GM18519 (cell line): ENCODE measurements around the gene CLASP1.
"Not testable (repeated sequence)": the region's sequence is repeated elsewhere in the genome, so short reads cannot be mapped to it uniquely, and the experiment has no call there.

Experiments
- ATAC-seq: cut with Tn5 transposase; IDR thresholded peaks from one replicate; pipeline ENCODE4 v1.9.1; 2021; ENCODE audit warnings: mild to moderate bottlenecking, moderate library complexity; ENCODE audit not compliant: unreplicated experiment, low FRiP score

CLASP1 gene

GRCh38 chr2:121442889-121443288, 206.4 kb downstream of the CLASP1 start:
- no peak for ATAC-seq

- not testable (repeated sequence) for ATAC-seq
Observed at GRCh38 chr2:121438290-121438689, 211.0 kb downstream of the CLASP1 start.

- ATAC-seq = no peak
Observed at GRCh38 chr2:121436918-121437317, 212.3 kb downstream of the CLASP1 start.

- no peak for ATAC-seq
Observed at GRCh38 chr2:121435790-121436189, 213.5 kb downstream of the CLASP1 start.

GRCh38 chr2:121431214-121431613, 218.0 kb downstream of the CLASP1 start:
- no peak for ATAC-seq

- no peak for ATAC-seq
Observed at GRCh38 chr2:121429927-121430520, 219.2 kb downstream of the CLASP1 start.

GRCh38 chr2:121429119-121429903, 220.0 kb downstream of the CLASP1 start:
- no peak for ATAC-seq

- ATAC-seq = no peak
Observed at GRCh38 chr2:121427187-121427689, 222.0 kb downstream of the CLASP1 start.

- ATAC-seq = no peak
Observed at GRCh38 chr2:121420486-121420885, 228.8 kb downstream of the CLASP1 start.

- ATAC-seq = no peak
Observed at GRCh38 chr2:121419081-121419699, 230.1 kb downstream of the CLASP1 start.

GRCh38 chr2:121418494-121419058, 230.7 kb downstream of the CLASP1 start:
- no peak for ATAC-seq

- ATAC-seq = no peak
Observed at GRCh38 chr2:121417826-121418225, 231.4 kb downstream of the CLASP1 start.

- no peak for ATAC-seq
Observed at GRCh38 chr2:121415727-121416126, 233.5 kb downstream of the CLASP1 start.

- no peak for ATAC-seq
Observed at GRCh38 chr2:121412349-121412748, 236.9 kb downstream of the CLASP1 start.

GRCh38 chr2:121409966-121410365, 239.3 kb downstream of the CLASP1 start:
- no peak for ATAC-seq

- no peak for ATAC-seq
Observed at GRCh38 chr2:121409388-121409787, 239.9 kb downstream of the CLASP1 start.

- ATAC-seq = no peak
Observed at GRCh38 chr2:121408641-121409040, 240.6 kb downstream of the CLASP1 start.

- ATAC-seq = no peak
Observed at GRCh38 chr2:121405233-121405632, 244.0 kb downstream of the CLASP1 start.

GRCh38 chr2:121400201-121400600, 249.1 kb downstream of the CLASP1 start:
- no peak for ATAC-seq

GRCh38 chr2:121398853-121399252, 250.4 kb downstream of the CLASP1 start:
- no peak for ATAC-seq

GRCh38 chr2:121390082-121390692, 259.1 kb downstream of the CLASP1 start:
- ATAC-seq = no peak
